ENCODE measurements around the gene XKRX.

XKRX gene

DNA sequence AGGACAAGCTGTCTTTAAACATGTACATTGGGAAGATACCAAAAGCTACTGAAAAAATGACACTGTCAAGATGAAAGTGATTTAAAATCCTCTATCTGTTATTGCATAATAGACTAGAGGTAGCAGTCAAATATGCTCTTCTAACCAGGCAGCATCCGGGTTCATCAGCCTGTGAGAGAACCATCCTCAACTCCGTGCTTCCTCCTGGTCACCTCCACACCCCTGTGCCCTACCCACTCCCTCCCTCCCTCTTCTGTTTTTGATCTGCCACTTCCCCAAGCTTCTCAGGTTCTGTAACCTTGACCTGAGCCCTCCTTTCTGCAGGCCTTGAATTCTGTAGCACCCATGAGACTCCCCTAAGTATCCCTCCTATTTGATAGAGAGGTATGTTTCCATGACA is 60.4 kb downstream of the XKRX start:
- DNase-seq (ENCODE audit: insufficient read length, low spot score) (no peak), FAIRE-seq (no peak)
- no peak for TF ChIP-seq POLR2A (IDR thresholded peaks at IDR 0.05; ENCODE audit: low read depth, low read length)

DNA sequence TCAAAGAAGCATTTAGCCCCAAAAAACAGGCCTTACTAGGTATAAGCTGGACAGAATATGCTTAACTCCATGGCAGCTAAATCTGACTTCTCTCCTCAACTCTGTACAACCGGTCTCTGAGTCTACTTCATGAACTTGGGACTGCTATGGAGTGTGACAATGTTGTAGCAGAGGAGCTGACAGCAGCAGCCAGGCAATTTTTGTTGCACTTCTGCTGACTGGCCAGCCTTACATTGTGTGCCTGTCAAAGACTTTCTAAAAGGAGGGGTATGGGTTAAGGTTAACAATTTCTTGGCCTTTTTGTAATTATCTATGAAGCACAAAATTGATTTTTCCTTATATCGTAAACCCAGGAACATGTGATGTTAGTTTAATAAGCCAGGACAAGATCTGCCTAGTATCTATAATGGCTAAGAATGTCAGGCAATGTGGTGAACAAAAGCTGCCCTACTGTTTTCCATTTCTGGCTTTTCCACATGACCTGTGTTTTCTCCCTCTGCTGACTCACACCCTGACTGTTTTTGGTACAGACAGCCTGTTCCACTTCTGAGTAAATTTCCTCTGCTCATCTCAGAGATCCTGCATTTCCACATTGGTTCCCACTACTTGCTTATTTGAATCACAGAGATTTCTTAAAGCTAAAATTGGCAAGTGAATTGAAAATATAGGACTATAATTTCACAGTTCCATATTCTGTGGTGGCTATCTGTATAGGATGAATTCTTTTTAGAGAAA is 63.9 kb downstream of the XKRX start:
- peak; percentile 88 for FAIRE-seq
- TF ChIP-seq POLR2A (IDR thresholded peaks at IDR 0.05; ENCODE audit: low read depth, low read length), result no peak
- peak; percentile 13 for DNase-seq (ENCODE audit: insufficient read length, low spot score)

All from H54 (cell line).